GM13976 (cell line): ENCODE measurements around the gene GRIA4.

Experiments
- DNase-seq: peaks from one replicate; pipeline ENCODE4 v3.0.0; 2012; ENCODE audit warnings: low spot score
- CTCF ChIP-seq: IDR thresholded peaks from 2 replicates; pipeline ENCODE4 v1.5.1; 2012; ENCODE audit warnings: borderline replicate concordance, mild to moderate bottlenecking; ENCODE audit not compliant: insufficient read depth; ENCODE audit errors: extremely low read depth, missing control alignments, control extremely low read depth
- in situ Hi-C: fragments of 300-500 bp; cut with MboI; formaldehyde crosslinking; loops from one replicate; pipeline ENCODE4 v1.12.0; 2022; ENCODE audit warnings: low sequenced_read_pairs, mixed read lengths, inconsistent platforms; ENCODE audit not compliant: unreplicated experiment

GRIA4 gene

GRCh38 chr11:106021967-106022794 lies 412.3 kb downstream of the GRIA4 start, which contains the start of gene MSANTD4:
MSANTD4 (minus strand) TSS chr11:106022240; CDS start chr11:106010917, 11,323 bp downstream.
- peak; percentile 93 for DNase-seq
- no peak for TF ChIP-seq CTCF
- in situ Hi-C loops = no loop called here

- no peak for TF ChIP-seq CTCF
- DNase-seq = no peak
- in situ Hi-C loops = no loop called here
Measured at GRCh38 chr11:106022795-106023275, 413.0 kb downstream of the GRIA4 start.

GRCh38 chr11:106030609-106031008 lies 420.7 kb downstream of the GRIA4 start:
- in situ Hi-C loops = no loop called here
- DNase-seq = no peak
- no peak for TF ChIP-seq CTCF

- in situ Hi-C loops = no loop called here
- TF ChIP-seq CTCF = no peak
- no peak for DNase-seq
Measured at GRCh38 chr11:106031202-106031810, 421.4 kb downstream of the GRIA4 start.
